ENCODE data around the gene PRDM15. TPM values are rescaled to one million over a fixed set of nuclear protein-coding genes. Genes with fewer than 3 reads are reported as not detected.

Gene PRDM15
- total and polyA plus RNA-seq, 2 donors (not counting 1 experiment from before 2014, with no cell fraction given): 2.3 to 3.6 TPM

DNA sequence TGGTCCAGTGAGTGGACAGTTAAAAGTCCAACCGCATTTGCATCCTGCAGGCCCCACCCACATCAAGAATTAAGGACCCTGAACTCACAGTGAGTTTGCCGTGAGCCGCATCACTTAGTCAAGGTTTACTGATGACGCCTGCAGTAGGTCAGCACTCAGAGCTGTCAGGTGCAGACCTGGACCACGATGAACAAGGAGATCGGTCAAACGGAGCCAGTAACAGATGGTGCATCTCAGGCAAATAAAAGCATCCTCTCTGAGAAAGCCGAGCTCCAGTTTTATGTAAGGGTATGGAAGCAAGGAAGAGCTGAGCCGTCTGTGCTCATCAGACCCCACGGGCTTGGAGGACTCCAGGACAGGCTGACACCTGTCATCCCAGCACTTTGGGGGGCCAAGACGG lies 4.5 kb downstream of the PRDM15 start:
- no peak overlapping the region for H3K9ac ChIP-seq (ENCODE audit: insufficient read depth, low read length)
- no peak overlapping the region for H3K27ac ChIP-seq (ENCODE audit: insufficient read depth, low read length)
- H4K20me1 ChIP-seq (ENCODE audit: control insufficient read depth, extremely low read depth, insufficient read depth, low read length): no peaks in the 10 kb centered on the region
- no peaks in the 10 kb centered on the region for H3K9me3 ChIP-seq (ENCODE audit: control insufficient read depth, insufficient read depth, low read depth, low read length)
- H3K4me3 ChIP-seq (replicated peaks in 1 of 4; ENCODE audit: control extremely low read depth in 1 of 4, insufficient read depth in 1 of 4, low read depth in 3 of 4, low read length in 4 of 4): no peak overlapping the region
- TF ChIP-seq EZH2 (IDR thresholded peaks at IDR 0.05; ENCODE audit: low read length, missing control alignments) (no peak), CTCF (conservative IDR thresholded peaks at IDR 0.05 in 1 of 2, IDR thresholded peaks at IDR 0.05 in 1 of 2; ENCODE audit: low read depth in 1 of 2, low read length in 2 of 2) (no peak)
- H3K79me2 ChIP-seq (ENCODE audit: control insufficient read depth, insufficient read depth, low read length): peaks cover 22% of the 10 kb centered on the region
- no peak overlapping the region for H2AFZ ChIP-seq (ENCODE audit: low read length)
- no peak overlapping the region for H3K4me2 ChIP-seq (ENCODE audit: extremely low read depth, insufficient read depth, low read length)
- DNase-seq (ENCODE audit: low read depth in 2 of 2): no peak
- no peaks in the 10 kb centered on the region for H3K36me3 ChIP-seq (ENCODE audit: control insufficient read depth, insufficient read depth, low read length)
- H3K27me3 ChIP-seq (ENCODE audit: control insufficient read depth, insufficient read depth, low read length): no peaks in the 10 kb centered on the region
- H3K4me1 ChIP-seq (ENCODE audit: control insufficient read depth, extremely low read depth, insufficient read depth, low read length): no peaks in the 10 kb centered on the region

DNA sequence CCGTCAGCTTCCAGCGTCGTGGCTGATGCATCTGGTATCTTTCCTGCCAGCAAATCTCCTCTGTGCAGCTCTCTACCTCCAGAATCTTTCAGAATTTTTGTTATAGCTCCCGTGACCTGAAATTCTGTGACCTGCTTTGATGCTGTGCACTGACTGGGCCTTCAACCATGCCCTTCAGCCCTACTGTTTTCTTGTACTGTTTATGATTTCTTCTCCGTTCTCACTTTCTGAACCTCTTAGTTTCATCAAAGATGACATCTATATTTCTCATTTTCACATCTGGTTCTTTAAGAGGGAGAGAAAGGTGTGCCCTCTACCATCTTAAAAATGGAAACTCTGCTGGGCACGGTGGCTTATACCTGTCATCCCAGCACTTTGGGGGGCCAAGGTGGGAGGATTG lies 5.7 kb downstream of the PRDM15 start:
- H3K4me3 ChIP-seq (replicated peaks in 1 of 4; ENCODE audit: control extremely low read depth in 1 of 4, insufficient read depth in 1 of 4, low read depth in 3 of 4, low read length in 4 of 4): no peak overlapping the region
- peaks cover 21% of the 10 kb centered on the region for H3K79me2 ChIP-seq (ENCODE audit: control insufficient read depth, insufficient read depth, low read length)
- H3K27me3 ChIP-seq (ENCODE audit: control insufficient read depth, insufficient read depth, low read length): no peaks in the 10 kb centered on the region
- no peak overlapping the region for H3K4me2 ChIP-seq (ENCODE audit: extremely low read depth, insufficient read depth, low read length)
- no peak overlapping the region for H3K27ac ChIP-seq (ENCODE audit: insufficient read depth, low read length)
- DNase-seq (ENCODE audit: low read depth in 2 of 2): no peak
- no peaks in the 10 kb centered on the region for H3K36me3 ChIP-seq (ENCODE audit: control insufficient read depth, insufficient read depth, low read length)
- H2AFZ ChIP-seq (ENCODE audit: low read length): no peak overlapping the region
- no peaks in the 10 kb centered on the region for H4K20me1 ChIP-seq (ENCODE audit: control insufficient read depth, extremely low read depth, insufficient read depth, low read length)
- no peaks in the 10 kb centered on the region for H3K4me1 ChIP-seq (ENCODE audit: control insufficient read depth, extremely low read depth, insufficient read depth, low read length)
- H3K9me3 ChIP-seq (ENCODE audit: control insufficient read depth, insufficient read depth, low read depth, low read length): no peaks in the 10 kb centered on the region
- H3K9ac ChIP-seq (ENCODE audit: insufficient read depth, low read length): no peak overlapping the region
- no peak for TF ChIP-seq CTCF (conservative IDR thresholded peaks at IDR 0.05 in 1 of 2, IDR thresholded peaks at IDR 0.05 in 1 of 2; ENCODE audit: low read depth in 1 of 2, low read length in 2 of 2)
- TF ChIP-seq EZH2 (IDR thresholded peaks at IDR 0.05; ENCODE audit: low read length, missing control alignments): no peak

DNA sequence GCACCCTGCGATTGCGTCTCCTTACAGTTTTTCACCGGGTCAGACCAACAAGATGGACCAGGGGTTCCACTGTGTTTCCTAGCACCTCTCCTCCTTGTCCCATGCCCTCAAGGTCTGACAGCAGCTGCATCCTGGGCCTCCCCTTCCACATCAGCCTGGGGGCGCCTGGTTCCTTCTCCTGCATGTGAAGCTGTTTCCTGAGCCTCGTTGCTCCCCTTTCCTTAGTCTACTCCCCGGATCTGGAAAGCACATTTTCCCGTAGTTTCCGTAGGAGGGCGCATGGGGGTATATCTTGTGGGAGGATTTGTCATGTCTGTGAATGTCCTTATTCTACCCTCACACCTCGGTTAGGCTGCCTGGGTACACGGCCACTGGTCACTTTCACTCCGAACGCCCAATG lies 6.1 kb downstream of the PRDM15 start:
- no peak for DNase-seq (ENCODE audit: low read depth in 2 of 2)
- H3K36me3 ChIP-seq (ENCODE audit: control insufficient read depth, insufficient read depth, low read length): no peaks in the 10 kb centered on the region
- H3K9ac ChIP-seq (ENCODE audit: insufficient read depth, low read length): no peak overlapping the region
- H3K4me2 ChIP-seq (ENCODE audit: extremely low read depth, insufficient read depth, low read length): no peak overlapping the region
- no peaks in the 10 kb centered on the region for H3K27me3 ChIP-seq (ENCODE audit: control insufficient read depth, insufficient read depth, low read length)
- H4K20me1 ChIP-seq (ENCODE audit: control insufficient read depth, extremely low read depth, insufficient read depth, low read length): no peaks in the 10 kb centered on the region
- H3K27ac ChIP-seq (ENCODE audit: insufficient read depth, low read length): no peak overlapping the region
- no peaks in the 10 kb centered on the region for H3K9me3 ChIP-seq (ENCODE audit: control insufficient read depth, insufficient read depth, low read depth, low read length)
- H3K4me3 ChIP-seq (replicated peaks in 1 of 4; ENCODE audit: control extremely low read depth in 1 of 4, insufficient read depth in 1 of 4, low read depth in 3 of 4, low read length in 4 of 4): no peak overlapping the region
- H3K79me2 ChIP-seq (ENCODE audit: control insufficient read depth, insufficient read depth, low read length): peaks cover 19% of the 10 kb centered on the region
- no peak overlapping the region for H2AFZ ChIP-seq (ENCODE audit: low read length)
- TF ChIP-seq CTCF (conservative IDR thresholded peaks at IDR 0.05 in 1 of 2, IDR thresholded peaks at IDR 0.05 in 1 of 2; ENCODE audit: low read depth in 1 of 2, low read length in 2 of 2) (no peak), EZH2 (IDR thresholded peaks at IDR 0.05; ENCODE audit: low read length, missing control alignments) (no peak)
- H3K4me1 ChIP-seq (ENCODE audit: control insufficient read depth, extremely low read depth, insufficient read depth, low read length): no peaks in the 10 kb centered on the region

Data from fibroblast of lung (primary cell).